ENCODE results near the gene DIAPH1. TPM values are rescaled to one million over a fixed set of nuclear protein-coding genes. Genes with fewer than 3 reads are reported as not detected.

DIAPH1 gene
- total RNA-seq = 136 and 138 TPM in 2 replicates

- Mint-ChIP-seq H3K36me3 (ENCODE audit: low read depth) (peaks cover 31% of the 10 kb centered on the region), H3K4me3 (peak within 1 kb of the TSS; percentile 93), H3K27me3 (no peaks in the 10 kb centered on the region), H3K4me1 (peaks cover 66% of the 10 kb centered on the region), H3K9me3 (no peaks in the 10 kb centered on the region), H3K27ac (peak within 1 kb of the TSS; percentile 92)
- ATAC-seq (ENCODE audit: low read depth) (peak; percentile 89), DNase-seq (peak; percentile 95)
- intact Hi-C loops (cut with micrococcal nuclease) = loop anchor here (1.0 to 5.0 kb wide), 7 partner anchors 14 to 298 kb away; partner anchors contain the start of genes FCHSD1, HDAC3, RELL2 and TAF7
- peak; percentile 69 for TF ChIP-seq CTCF (IDR thresholded peaks at IDR 0.05)
- POLR2A ChIA-PET = interaction anchor here (0.6 to 6.9 kb wide), 15 partner anchors 11 to 351 kb away, joined by 3 to 99 read pairs (median 5); partner anchors contain the start of genes DELE1, FCHSD1, HDAC3 and RELL2
- CTCF ChIA-PET = interaction anchor here (0.7 to 12.8 kb wide), 17 partner anchors 11 to 260 kb away, joined by 3 to 315 read pairs (median 5); partner anchors contain the start of genes FCHSD1, HDAC3 and RELL2
These were observed at the start of gene DIAPH1 for GRCh38 chr5:141618804-141619554. Gene DIAPH1 (minus strand): TSS chr5:141619000. CDS start chr5:141618914, 86 bp downstream.

GRCh38 chr5:141665995-141666940, 47.5 kb upstream of the DIAPH1 start:
- no peaks in the 10 kb centered on the region for H3K36me3 Mint-ChIP-seq (ENCODE audit: low read depth)
- POLR2A ChIA-PET = interaction anchor here (0.7 kb wide), 1 partner anchor 431 kb away, joined by 7 read pairs; no protein-coding TSS in a partner anchor
- no peak for ATAC-seq (ENCODE audit: low read depth)

GRCh38 chr5:141664733-141665461, 46.1 kb upstream of the DIAPH1 start:
- ChIA-PET CTCF (interaction anchor here (0.7 to 2.6 kb wide), 16 partner anchors 14 to 297 kb away, joined by 3 to 29 read pairs (median 3); partner anchors contain the start of genes FCHSD1 and PCDH1), POLR2A (interaction anchor here (0.5 to 1.0 kb wide), 3 partner anchors 14 to 746 kb away, joined by 3 to 5 read pairs (median 3); partner anchors contain the start of gene FCHSD1)
- Mint-ChIP-seq H3K27me3 (peaks cover 4% of the 10 kb centered on the region), H3K9me3 (no peaks in the 10 kb centered on the region), H3K36me3 (ENCODE audit: low read depth) (no peaks in the 10 kb centered on the region), H3K27ac (no peak overlapping the region), H3K4me1 (peaks cover 4% of the 10 kb centered on the region), H3K4me3 (no peak overlapping the region)
- intact Hi-C loops (cut with micrococcal nuclease) = loop anchor here (1.0 kb wide), 7 partner anchors 73 to 1034 kb away; no protein-coding TSS in a partner anchor
- DNase-seq = peak; percentile 75
- peak; percentile 93 for TF ChIP-seq CTCF (IDR thresholded peaks at IDR 0.05)
- ATAC-seq (ENCODE audit: low read depth) = peak; percentile 96

More at GRCh38 chr5:141665995-141666940, 47.5 kb upstream of the DIAPH1 start:
- Mint-ChIP-seq H3K27ac (no peak overlapping the region), H3K4me1 (peaks cover 4% of the 10 kb centered on the region), H3K27me3 (peaks cover 4% of the 10 kb centered on the region), H3K4me3 (no peak overlapping the region), H3K9me3 (no peaks in the 10 kb centered on the region)
- DNase-seq = no peak
- CTCF ChIA-PET = interaction anchor here (1.0 to 2.6 kb wide), 4 partner anchors 15 to 294 kb away, joined by 4 to 29 read pairs (median 14); partner anchors contain the start of genes FCHSD1 and PCDH1
- no peak for TF ChIP-seq CTCF (IDR thresholded peaks at IDR 0.05)
- intact Hi-C loops (cut with micrococcal nuclease) = loop anchor here (1.0 kb wide), 7 partner anchors 74 to 1033 kb away; no protein-coding TSS in a partner anchor

- Mint-ChIP-seq H3K9me3 (no peaks in the 10 kb centered on the region), H3K27me3 (peaks cover 1% of the 10 kb centered on the region), H3K4me1 (peaks cover 4% of the 10 kb centered on the region), H3K27ac (no peak overlapping the region), H3K4me3 (no peak overlapping the region), H3K36me3 (ENCODE audit: low read depth) (no peaks in the 10 kb centered on the region)
- no peak for DNase-seq
- ATAC-seq (ENCODE audit: low read depth) = no peak
- ChIA-PET CTCF (interaction anchor here (0.7 to 2.2 kb wide), 3 partner anchors 29 to 297 kb away, joined by 3 to 7 read pairs (median 5); no protein-coding TSS in a partner anchor), POLR2A (no interaction called here)
- intact Hi-C loops (cut with micrococcal nuclease) = no loop called here
- TF ChIP-seq CTCF (IDR thresholded peaks at IDR 0.05) = no peak
These were observed 44.7 kb upstream of the DIAPH1 start for GRCh38 chr5:141663506-141663905.

Data from activated B cell treated with CpG ODN at 0.5 μM for 24 hours (primary cell).